Fibroblast of skin of scalp (primary cell): ENCODE data around the gene CYB5R2.
"Not testable (repeated sequence)": the region's sequence is repeated elsewhere in the genome, so short reads cannot be mapped to it uniquely, and the experiment has no call there.

Source experiments
- DNase-seq: peaks from one replicate; pipeline ENCODE4 v3.0.0-alpha.2; 2013

Gene CYB5R2

DNA sequence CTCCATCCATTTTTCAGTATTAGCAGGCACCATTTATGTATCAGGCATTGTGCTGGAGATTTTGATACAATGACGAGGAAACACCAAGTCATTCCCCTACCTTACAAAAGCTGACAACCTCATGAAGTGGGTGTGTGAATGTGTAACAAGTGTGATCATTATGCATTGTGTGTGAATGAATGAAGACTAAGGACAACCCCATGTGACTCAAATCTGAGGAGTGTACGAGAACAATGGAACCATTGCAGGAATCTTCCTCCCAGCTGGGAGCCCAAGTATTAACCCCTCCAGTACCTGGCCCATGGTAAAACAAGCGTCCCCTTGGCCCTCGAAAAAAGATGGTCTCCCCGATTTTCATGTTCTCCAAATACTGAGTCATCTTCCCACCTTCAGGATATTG is 4.4 kb downstream of the CYB5R2 start:
- DNase-seq = no peak

DNA sequence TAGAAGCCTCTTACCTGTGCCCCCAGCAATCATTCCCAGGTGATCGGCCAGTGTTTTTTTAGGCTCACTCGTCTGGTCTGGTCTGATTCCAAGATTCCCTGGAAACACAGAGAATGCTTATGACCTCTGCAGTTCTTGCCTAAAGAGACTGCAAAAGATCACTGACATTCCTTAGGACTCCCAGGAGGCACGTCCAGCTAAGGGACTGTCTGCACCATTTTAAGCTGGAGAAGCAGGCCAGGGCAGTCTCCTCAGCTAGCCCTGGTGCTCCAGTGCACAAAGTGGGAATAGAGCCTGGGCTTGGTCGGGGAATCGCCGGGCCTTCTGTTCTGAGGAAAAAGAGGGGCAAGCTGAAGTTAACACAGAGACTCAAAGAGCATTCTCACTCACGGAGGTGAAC is 4.8 kb downstream of the CYB5R2 start:
- DNase-seq = no peak

DNA sequence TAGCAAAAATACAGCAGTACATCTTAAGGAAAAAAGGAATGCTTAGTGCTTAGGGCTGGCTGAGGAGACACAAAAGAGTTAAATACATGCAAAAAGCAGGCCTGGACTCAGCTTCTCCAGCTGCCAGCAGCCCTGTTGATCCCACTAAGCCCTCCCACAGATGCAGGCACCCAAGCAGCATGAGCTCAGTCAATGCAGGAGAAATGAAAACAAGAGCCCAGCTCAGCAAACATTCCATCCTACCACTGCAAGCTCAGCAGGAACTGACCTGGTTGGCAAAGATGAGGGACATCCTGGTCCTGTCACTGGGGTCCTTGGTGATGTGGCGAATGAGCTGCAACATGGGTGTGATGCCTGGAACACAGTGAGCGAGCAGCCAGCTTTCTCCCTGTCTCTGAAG is 5.8 kb downstream of the CYB5R2 start:
- DNase-seq = peak; percentile 44

DNA sequence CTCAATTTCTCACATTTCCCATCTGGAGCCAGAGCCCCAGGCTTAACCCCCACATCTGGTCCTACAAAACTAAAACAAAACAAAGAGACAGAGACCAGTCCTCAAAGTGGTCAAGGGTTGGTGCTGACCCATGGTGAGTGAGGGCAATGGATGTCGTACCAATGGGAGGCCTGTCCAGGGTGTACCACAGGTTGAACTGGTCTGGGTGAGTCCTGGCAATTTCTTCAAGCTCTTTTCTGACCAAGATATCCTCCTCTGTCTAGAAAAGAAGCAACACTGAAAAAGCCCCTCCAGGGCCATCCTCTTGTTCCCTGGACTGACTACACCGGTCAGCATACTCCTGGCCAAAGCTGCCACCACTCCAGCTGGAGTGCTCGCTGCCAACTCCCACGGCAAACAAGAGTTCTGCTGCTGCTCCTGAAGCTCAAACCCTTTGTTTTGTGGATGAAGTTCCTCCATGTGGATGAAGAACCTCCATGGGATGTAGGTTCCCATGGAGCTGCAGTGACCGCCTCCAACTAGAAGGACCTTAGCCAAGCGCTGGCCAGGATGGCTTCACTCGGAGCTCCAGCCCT is 6.9 kb downstream of the CYB5R2 start:
- no peak for DNase-seq

DNA sequence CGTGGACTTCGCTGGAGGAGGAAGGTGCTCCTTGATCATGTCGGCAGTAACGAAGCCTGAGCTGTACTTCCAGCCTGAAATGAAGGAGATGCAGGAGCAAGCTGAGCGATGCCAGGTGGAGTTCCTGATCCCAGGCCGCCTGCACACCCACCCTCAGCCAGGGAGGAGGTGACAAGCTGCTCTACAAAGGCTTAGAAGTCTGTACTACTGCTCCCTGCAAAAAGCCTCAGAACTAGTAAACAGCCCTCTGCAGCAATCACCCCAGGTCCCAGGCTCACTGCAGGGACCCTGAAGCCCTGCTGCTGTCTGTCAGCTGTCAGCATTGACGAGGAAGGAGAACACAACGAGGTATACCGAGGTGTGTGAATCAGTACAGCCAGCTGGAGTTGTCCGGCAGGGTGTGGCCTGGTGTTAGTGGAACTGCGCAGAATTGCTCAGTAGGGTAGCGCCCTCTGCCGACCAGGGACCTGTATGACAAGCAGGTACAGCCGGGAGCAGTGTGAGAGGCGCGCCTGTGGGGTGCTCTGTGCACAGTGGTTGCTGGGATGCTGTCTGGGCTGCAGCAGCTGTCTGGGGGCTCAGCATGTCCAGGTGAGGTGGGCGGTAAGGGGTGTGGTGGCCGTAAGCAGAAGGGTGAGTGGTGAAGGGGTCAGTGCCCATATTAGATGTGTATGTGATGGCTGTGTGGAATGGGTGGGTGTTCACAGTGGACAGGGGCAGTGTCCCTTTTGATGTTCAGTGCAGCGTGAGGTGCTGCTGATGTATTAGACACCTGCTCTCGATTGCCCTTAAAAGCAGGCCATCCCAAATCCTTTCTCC is 7.6 kb downstream of the CYB5R2 start:
- peak; percentile 64 for DNase-seq

DNA sequence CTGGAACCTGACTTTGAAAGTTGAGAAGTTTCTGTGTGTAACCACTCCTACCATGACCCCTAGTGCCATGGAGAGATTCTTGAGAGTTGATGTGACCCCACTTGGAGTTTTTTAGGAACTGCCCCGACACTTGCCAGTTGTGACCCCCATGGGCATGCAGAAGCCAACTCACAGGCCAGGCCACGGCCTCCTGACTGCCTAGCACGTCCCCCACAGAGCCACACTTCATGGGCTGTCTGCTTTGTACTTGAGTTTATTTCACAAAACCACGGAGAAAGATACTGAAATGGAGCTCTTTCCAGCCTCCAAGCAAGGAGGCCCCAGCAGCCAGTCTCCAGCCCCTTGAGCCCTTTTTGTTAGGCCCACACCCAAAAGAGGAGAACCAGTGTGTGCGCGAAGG is 8.4 kb downstream of the CYB5R2 start:
- no peak for DNase-seq

DNA sequence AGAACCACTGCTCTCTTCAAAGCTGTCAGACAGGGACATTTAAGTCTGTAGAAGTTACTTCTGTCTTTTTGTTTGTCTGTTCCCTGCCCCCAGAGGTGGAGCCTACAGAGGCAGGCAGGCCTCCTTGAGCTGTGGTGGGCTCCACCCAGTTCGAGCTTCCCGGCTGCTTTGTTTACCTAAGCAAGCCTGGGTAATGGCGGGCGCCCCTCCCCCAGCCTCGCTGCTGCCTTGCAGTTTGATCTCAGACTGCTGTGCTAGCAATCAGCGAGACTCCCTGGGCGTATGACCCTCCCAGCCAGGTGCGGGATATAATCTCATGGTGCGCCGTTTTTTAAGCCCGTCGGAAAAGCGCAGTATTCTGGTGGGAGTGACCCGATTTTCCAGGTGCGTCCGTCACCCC is 9.8 kb downstream of the CYB5R2 start:
- DNase-seq = not testable (repeated sequence)

DNA sequence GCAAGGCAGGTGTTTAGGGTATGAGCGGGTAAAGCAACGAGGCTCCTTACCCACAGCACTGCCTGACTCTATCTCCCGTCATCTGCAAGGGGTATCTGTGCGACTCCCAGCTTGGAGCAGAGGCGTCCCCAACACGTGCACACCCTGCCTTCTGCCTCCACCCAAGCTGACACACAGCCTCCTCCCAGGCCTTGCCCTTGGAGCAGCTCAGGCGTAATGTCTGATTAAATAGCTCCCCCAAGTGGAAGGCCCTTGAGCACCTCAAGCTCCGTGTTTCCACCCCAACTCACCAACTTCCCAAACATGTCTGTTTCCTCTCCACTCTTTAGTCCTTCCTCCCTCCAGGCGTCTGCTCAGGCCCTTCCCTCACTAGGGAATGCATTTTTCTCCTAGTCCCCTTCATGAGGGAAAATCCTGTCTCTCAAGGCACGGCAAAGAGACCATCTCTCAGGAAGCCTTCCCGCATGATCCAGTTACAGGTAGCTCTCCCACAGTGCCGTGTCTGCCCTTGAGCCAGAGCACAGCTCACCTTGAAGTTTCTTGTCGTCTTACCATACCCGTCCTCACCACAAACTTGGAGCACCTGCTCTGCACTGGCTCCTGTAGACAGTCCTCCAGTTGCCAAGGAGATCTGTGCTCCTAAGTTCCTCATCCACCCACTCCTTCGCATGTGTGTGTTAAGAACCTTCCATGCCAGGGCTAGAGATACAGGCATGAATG is 15.8 kb downstream of the CYB5R2 start:
- DNase-seq = peak; percentile 73

DNA sequence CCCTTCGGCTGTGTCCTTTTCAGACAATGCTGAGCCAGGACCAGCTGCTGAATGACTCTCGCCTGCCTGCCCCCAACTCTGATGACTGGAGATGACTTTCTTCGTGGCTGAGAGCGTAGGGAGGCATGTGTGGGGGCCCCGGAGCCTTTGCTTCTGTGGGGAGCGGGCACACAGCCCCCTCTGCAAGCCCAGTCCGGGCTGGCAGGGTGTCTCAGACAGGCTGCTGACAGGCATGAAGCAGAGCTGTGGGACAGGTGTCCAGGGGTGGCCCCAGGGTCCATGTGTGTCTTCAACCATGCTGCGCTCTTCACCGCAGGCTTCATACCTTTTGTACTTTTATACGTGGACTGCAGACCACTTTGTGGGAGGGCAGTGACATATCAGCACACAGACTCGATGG is 16.6 kb downstream of the CYB5R2 start:
- DNase-seq = no peak

DNA sequence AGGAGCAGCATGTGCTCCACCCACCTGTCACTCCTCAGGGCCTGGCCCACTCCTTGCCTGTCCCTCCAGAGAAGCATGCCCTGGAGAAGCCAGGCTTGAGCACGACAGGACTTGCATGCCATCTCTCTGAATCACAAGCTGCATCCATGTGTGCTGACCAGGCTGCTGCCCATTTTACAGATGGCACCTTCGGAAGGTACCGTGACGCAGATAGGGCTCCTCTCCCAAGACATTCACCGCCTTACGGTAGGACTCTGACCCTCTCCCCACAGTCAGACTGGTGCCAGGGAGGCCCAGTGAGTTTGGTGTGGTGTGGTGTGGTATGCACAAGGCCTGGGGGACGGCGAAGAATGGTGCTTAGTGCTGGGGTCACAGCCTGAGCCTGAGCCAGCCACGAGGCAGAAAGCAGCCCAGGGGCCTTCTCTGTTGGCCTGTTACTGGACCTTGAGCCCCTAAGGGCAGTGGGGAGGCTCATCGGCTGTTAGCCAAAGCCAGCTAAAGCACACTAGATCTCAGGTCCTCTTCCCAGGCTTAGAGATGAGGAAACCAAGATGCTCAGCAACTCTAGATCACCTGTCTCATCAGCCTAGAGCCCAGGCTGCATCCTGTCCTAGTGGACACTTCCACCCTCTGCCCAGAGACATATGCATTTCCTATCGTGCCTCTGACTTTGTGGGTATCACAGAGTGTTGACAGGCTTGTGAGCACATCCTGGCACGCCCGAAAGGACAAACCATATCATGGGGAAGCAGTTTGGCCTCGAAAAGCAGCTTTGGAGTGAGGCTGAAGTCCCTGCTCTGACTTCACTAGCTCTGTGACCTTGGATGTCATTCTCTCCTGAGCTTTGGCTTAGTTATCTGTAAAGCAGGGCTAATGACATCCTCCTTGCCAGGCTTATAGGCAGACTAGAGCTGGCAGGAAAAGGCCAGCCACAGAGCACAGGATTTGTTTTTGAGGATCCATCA is 17.8 kb downstream of the CYB5R2 start:
- no peak for DNase-seq

DNA sequence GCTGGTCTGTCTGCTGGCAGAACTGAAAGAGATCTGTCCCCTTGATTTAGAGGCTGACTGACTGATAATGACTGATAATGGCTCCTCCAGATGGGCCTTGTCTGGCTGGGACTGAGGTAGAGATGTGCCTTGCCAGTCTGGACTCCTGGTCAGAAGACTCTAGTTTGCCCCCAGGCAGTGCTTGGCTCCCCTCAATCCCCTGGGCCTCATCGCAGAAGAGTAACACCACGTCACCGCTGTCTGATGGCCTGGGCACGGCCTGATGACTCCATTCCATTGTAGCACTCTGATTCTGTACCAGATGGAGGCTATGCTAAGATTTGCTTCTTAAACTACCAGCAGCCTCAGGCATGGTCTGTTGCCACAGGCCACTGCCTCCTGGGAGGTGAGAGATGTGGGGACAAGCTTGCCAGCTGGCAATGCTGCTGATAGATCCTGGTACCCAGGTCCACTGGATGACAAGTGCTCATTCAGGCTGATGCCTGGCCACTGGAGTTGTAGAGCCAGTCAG is 19.1 kb downstream of the CYB5R2 start:
- DNase-seq = no peak

DNA sequence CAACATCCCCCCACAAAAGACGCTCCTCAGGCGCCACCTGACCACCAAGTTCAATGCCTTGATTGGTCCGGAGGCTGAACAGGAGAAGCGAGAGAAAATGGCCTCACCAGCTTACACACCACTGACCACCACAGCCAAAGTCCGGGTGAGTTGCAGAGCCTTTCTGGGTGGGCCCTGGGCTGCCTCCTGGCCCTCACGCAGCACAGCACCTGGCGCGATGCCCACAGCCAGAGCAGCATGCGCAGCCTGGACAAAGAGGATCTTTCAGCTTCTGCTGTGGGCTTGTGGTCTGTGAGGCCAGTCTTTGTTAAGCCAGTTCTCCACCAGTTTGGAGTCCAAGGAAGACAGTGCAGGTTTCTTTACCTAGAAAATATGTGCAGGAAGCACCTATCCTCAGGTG is 21.6 kb downstream of the CYB5R2 start:
- DNase-seq = no peak

DNA sequence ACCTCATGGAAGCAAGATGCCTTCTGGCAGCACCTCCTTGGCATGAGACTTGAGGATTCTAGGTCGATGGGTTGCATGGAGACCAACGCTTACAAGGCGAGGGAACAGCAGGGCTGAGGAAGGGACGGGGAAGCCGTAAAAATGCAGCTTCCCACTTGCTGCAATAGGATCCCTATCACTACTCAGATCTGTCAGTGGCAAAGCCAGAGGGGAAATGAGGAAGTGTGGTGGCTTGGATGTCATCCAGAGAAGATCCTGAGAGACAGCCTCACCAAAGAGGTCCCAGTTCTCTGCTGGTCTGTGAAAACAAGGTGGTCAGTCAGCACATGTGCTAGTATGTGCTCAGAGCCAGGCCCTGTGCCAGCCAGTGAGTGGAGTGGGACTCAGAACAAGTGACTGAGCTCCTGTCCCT is 22.2 kb downstream of the CYB5R2 start:
- DNase-seq = peak; percentile 27

DNA sequence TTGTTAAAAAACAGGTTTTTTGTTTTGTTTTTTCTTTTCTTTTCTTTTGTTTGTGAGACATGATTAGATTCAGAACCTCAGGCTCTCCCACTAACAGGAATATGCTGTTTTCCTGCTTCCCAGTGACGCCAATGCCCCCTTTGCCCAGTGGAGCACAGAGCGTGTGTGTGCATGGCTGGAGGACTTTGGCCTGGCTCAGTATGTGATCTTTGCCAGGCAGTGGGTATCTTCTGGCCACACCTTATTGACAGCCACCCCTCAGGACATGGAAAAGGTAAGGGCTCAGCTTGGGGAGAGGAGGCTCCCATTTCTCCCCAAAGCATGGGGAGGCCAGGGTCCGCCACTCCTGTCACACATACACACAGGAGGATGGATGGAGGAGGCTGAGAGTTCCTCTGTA is 25.0 kb downstream of the CYB5R2 start:
- no peak for DNase-seq

DNA sequence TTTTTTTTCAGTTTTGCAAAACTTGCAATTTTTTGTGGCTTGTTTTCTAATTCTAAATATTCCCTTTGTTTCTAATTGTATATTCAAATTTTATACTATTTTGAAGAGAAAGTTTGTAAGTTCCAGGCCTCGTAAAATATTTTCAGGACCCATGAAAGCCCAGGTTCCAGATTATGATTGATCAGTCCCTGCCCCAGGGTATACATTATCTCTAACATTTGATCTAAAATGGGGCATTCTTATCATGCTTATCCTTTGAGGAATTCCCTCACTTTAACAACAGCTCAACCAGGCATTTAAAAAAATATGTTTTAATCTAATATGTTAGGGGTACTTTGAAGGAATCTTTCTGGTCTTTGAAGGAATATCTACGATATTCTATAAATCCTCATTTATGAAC is 26.4 kb downstream of the CYB5R2 start:
- no peak for DNase-seq

DNA sequence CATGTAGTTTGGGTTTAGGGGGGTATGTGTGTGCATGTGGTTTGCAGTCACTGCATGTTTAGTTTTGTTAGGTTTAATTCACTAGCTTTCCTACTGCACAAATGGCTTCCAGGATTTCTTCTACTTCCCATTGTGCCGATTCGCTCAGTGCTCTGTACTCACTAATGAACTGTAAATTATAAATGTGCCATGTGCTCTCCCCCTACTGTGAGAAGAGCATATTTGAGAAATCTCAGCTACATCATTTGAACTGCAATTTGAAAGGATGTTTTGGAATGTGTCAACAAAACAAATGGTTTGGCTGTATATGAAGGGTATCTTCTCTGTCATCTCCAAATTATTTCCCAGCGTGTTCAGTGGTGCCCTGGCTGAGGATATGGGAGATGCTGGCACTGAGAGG is 28.1 kb downstream of the CYB5R2 start:
- peak; percentile 11 for DNase-seq

DNA sequence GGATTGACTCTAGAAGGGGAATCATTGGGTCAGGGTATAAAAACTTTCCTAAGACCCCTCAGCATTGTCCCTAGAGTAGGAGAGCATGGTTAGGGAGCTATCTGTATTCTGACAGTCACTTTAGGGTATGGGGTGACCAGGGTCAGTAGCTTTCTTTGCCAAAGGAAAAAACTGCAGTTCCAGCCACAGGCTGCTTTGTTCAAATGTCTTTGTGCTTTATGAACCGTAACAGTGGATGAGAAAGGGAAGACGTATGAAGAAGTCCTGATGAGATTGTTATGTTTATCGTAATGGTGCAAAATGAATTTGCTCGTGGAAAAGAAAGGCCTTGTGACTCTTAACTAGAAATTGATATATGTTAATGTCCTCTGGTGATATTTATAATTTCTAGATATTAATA is 30.0 kb downstream of the CYB5R2 start:
- DNase-seq = no peak

DNA sequence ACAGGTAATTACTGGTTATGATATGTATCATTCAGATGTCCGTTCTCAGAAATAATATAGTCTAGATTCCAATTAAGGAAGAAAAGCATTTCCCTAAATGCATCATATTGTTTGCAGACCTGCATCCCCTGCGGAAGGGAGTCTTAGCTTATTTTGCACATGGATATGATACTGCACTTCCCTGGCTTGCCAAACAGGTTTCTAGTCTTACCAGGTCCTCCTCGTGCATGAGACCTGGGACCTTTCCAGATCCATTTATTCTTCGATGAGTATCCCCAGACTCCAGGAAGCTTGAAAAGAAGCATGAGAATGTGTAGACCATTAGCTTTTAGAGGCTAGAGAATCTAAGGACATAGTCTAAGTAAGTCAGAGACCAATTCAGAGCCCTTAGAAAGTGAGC is 30.6 kb downstream of the CYB5R2 start:
- DNase-seq = no peak

DNA sequence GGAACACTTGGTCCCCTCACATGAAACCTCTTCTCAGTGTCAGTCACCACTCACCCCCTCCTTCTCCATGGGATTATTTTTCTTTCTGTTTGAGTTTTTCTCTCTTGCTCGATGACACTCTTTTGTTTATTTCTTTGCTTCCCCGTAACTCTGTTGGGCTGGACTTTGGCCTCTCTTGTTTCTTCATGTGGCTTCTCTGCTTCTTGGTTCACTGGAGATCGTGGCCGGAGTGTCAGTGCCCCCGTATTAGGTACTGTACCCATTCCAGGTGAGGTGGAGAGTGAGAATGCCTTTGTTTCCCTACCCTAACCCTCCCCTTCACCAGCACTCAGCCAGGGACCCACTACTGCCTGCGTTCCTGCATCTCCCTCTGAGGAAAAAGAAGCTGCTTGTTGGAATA is 32.5 kb downstream of the CYB5R2 start:
- no peak for DNase-seq

DNA sequence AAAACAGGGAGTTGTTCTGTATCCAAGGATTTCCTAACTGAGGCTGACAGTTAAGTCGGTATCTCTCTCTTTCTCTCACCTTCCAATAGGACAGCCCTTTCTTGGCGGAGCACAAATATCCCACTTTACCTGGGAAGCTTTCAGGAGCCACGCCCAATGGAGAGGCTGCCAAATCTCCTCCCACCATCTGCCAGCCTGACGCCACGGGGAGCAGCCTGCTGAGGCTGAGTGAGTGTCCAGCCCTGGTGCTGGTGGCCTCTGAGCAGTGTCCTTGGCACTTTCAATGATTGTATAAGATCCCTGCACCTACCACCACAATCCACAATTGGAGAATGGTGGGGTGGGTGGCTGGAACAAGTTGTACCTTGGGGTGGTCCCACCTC is 33.7 kb downstream of the CYB5R2 start:
- no peak for DNase-seq

DNA sequence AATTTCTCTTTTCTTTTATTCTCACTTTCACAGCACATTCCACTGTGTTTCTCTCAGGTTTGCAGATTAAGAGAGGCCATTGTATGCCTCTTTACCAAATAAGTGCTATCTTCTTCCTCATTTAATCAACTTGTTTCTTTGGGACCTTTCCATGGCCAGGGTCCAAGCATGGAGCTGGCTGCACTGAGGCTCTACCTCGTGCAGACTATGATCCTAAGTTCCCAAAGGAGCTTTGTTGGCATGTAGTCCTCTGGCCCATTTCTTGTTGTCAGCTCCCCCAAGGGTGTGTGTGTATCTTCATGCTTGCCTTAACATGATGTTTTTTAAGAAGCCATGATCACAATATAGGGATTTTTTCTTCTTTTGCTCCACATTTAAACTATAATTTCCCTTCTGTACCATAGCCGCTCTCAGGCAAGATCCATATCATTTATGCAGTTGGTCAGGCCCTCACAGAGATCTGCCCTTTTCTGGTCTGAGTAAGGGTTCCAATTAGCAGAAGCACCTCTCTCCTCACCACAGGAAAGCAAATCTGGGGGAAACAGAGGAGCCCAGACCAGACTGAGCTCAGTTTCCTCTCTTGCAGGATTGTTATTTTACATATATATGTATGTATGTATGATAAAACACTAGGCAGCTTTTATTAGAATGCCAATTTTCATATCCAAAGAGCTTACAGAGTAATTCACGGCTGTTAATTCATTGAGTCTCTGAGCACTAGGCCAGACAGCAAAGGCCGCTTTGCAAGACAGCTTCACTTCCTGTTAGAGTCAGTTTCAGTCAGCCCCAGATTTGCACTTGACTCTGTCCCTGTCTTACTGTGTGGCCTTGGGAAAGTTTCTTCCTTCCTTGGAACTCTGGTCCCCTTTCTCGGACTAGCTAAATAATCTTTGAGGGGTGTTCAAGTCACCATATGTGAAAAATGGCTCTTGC is 34.3 kb downstream of the CYB5R2 start:
- DNase-seq = no peak
